ENCODE results near the gene PCDHB1. TPM values are rescaled to one million over a fixed set of nuclear protein-coding genes. Genes with fewer than 3 reads are reported as not detected.
"Not testable (repeated sequence)": the region's sequence is repeated elsewhere in the genome, so short reads cannot be mapped to it uniquely, and the experiment has no call there.

The PCDHB1 gene
- total RNA-seq, 2 experiments from 2014 or later = not detected

- no peaks in the 10 kb centered on the region for H3K79me2 ChIP-seq (ENCODE audit: insufficient read depth, low read depth, low read length)
- POLR2A ChIA-PET = no interaction called here
- H3K9me3 ChIP-seq (ENCODE audit: low read length) = no peaks in the 10 kb centered on the region
- no peak overlapping the region for H3K4me3 ChIP-seq (ENCODE audit: low read depth, low read length, poor library complexity, severe bottlenecking)
- no peak overlapping the region for H3K4me2 ChIP-seq (ENCODE audit: low read length)
- intact Hi-C loops (cut with micrococcal nuclease; ENCODE audit: unreplicated experiment) = no loop called here
- no TSS peak for BruUV-seq (replicated peaks)
- no peaks in the 10 kb centered on the region for H3K36me3 ChIP-seq (ENCODE audit: insufficient read depth, low read length)
- no peak overlapping the region for H3K27ac ChIP-seq (ENCODE audit: low read depth, low read length, poor library complexity, severe bottlenecking)
- no peaks in the 10 kb centered on the region for H4K20me1 ChIP-seq (ENCODE audit: insufficient read depth, low read length)
- no peaks in the 10 kb centered on the region for H3K4me1 ChIP-seq (ENCODE audit: insufficient read depth, low read length, poor library complexity, severe bottlenecking)
- CTCF ChIA-PET (ENCODE audit: unreplicated experiment) = no interaction called here
- no peak overlapping the region for H2AFZ ChIP-seq (ENCODE audit: low read length)
- TF ChIP-seq EZH2phosphoT487 (IDR thresholded peaks at IDR 0.05; ENCODE audit: borderline replicate concordance, low read depth, low read length) (no peak), CTCF (conservative IDR thresholded peaks at IDR 0.05; ENCODE audit: low read length) (no peak)
- H3K9me2 ChIP-seq (ENCODE audit: insufficient read depth, low read length) = no peaks in the 10 kb centered on the region
- no peak for DNase-seq (ENCODE audit: low spot score)
Observed at GRCh38 chr5:141101059-141101458, 49.9 kb downstream of the PCDHB1 start.

GRCh38 chr5:141102070-141102469 lies 50.9 kb downstream of the PCDHB1 start:
- H3K4me3 ChIP-seq (ENCODE audit: low read depth, low read length, poor library complexity, severe bottlenecking); DNase-seq (ENCODE audit: low spot score); H4K20me1 ChIP-seq (ENCODE audit: insufficient read depth, low read length); H3K9me2 ChIP-seq (ENCODE audit: insufficient read depth, low read length); H3K4me2 ChIP-seq (ENCODE audit: low read length); H3K9me3 ChIP-seq (ENCODE audit: low read length); POLR2A ChIA-PET; H3K79me2 ChIP-seq (ENCODE audit: insufficient read depth, low read depth, low read length); H3K27ac ChIP-seq (ENCODE audit: low read depth, low read length, poor library complexity, severe bottlenecking); intact Hi-C loops (cut with micrococcal nuclease; ENCODE audit: unreplicated experiment); H3K36me3 ChIP-seq (ENCODE audit: insufficient read depth, low read length); H3K4me1 ChIP-seq (ENCODE audit: insufficient read depth, low read length, poor library complexity, severe bottlenecking); CTCF ChIA-PET (ENCODE audit: unreplicated experiment); BruUV-seq (replicated peaks); H2AFZ ChIP-seq (ENCODE audit: low read length): not testable (repeated sequence)

- H3K27ac ChIP-seq (ENCODE audit: low read depth, low read length, poor library complexity, severe bottlenecking); H3K9me3 ChIP-seq (ENCODE audit: low read length); H3K36me3 ChIP-seq (ENCODE audit: insufficient read depth, low read length); H3K79me2 ChIP-seq (ENCODE audit: insufficient read depth, low read depth, low read length); H3K4me1 ChIP-seq (ENCODE audit: insufficient read depth, low read length, poor library complexity, severe bottlenecking); POLR2A ChIA-PET; DNase-seq (ENCODE audit: low spot score); H3K4me3 ChIP-seq (ENCODE audit: low read depth, low read length, poor library complexity, severe bottlenecking); BruUV-seq (replicated peaks); H3K9me2 ChIP-seq (ENCODE audit: insufficient read depth, low read length); intact Hi-C loops (cut with micrococcal nuclease; ENCODE audit: unreplicated experiment); H3K4me2 ChIP-seq (ENCODE audit: low read length); H2AFZ ChIP-seq (ENCODE audit: low read length); CTCF ChIA-PET (ENCODE audit: unreplicated experiment); H4K20me1 ChIP-seq (ENCODE audit: insufficient read depth, low read length): not testable (repeated sequence)
Observed at GRCh38 chr5:141102471-141102870, 51.3 kb downstream of the PCDHB1 start.

GRCh38 chr5:141105350-141105749 lies 54.2 kb downstream of the PCDHB1 start:
- no peak for TF ChIP-seq CTCF (conservative IDR thresholded peaks at IDR 0.05; ENCODE audit: low read length)
- TF ChIP-seq EZH2phosphoT487 (IDR thresholded peaks at IDR 0.05; ENCODE audit: borderline replicate concordance, low read depth, low read length) = no peak
- no TSS peak for BruUV-seq (replicated peaks)

More at GRCh38 chr5:141105350-141105749, 54.2 kb downstream of the PCDHB1 start:
- Histone ChIP-seq H4K20me1 (ENCODE audit: insufficient read depth, low read length) (no peaks in the 10 kb centered on the region), H3K9me2 (ENCODE audit: insufficient read depth, low read length) (no peaks in the 10 kb centered on the region), H3K4me3 (ENCODE audit: low read depth, low read length, poor library complexity, severe bottlenecking) (no peak overlapping the region), H3K36me3 (ENCODE audit: insufficient read depth, low read length) (no peaks in the 10 kb centered on the region), H3K27ac (ENCODE audit: low read depth, low read length, poor library complexity, severe bottlenecking) (no peak overlapping the region), H3K9me3 (ENCODE audit: low read length) (no peaks in the 10 kb centered on the region), H3K79me2 (ENCODE audit: insufficient read depth, low read depth, low read length) (no peaks in the 10 kb centered on the region), H3K4me1 (ENCODE audit: insufficient read depth, low read length, poor library complexity, severe bottlenecking) (no peaks in the 10 kb centered on the region), H2AFZ (ENCODE audit: low read length) (no peak overlapping the region), H3K4me2 (ENCODE audit: low read length) (no peak overlapping the region)
- CTCF ChIA-PET (ENCODE audit: unreplicated experiment) = no interaction called here
- POLR2A ChIA-PET = no interaction called here
- intact Hi-C loops (cut with micrococcal nuclease; ENCODE audit: unreplicated experiment) = no loop called here
- DNase-seq (ENCODE audit: low spot score) = no peak

Data from OCI-LY7 (cell line).